NCI-H510A (cell line): ENCODE results near the gene ZFAND2A.
A peak's percentile ranks its signal among the peaks of the same experiment; 100 is the strongest.
"Not testable (repeated sequence)": the region's sequence is repeated elsewhere in the genome, so short reads cannot be mapped to it uniquely, and the experiment has no call there.

Experiments
- DNase-seq: peaks from one replicate; lab custom pipeline; 2025; lab: John Stamatoyannopoulos, UW

Gene ZFAND2A

GRCh38 chr7:1159891-1160669 lies at the start of gene ZFAND2A:
Gene ZFAND2A, minus strand, starts transcription at chr7:1160196. Its CDS starts 1,984 bp downstream, at chr7:1158212.
- peak; percentile 62 for DNase-seq

- no peak for DNase-seq
Measured at GRCh38 chr7:1209097-1209496, 49.1 kb upstream of the ZFAND2A start.

- DNase-seq = not testable (repeated sequence)
Measured at GRCh38 chr7:1205742-1206141, 45.7 kb upstream of the ZFAND2A start.

GRCh38 chr7:1204460-1205140 lies 44.6 kb upstream of the ZFAND2A start:
- no peak for DNase-seq

- DNase-seq = not testable (repeated sequence)
Measured at GRCh38 chr7:1202914-1203313, 42.9 kb upstream of the ZFAND2A start.

- no peak for DNase-seq
Measured at GRCh38 chr7:1201916-1202315, 41.9 kb upstream of the ZFAND2A start.

GRCh38 chr7:1200045-1200444 lies 40.0 kb upstream of the ZFAND2A start:
- no peak for DNase-seq

GRCh38 chr7:1197997-1198625 lies 38.1 kb upstream of the ZFAND2A start:
- no peak for DNase-seq

GRCh38 chr7:1196950-1197349 lies 37.0 kb upstream of the ZFAND2A start:
- no peak for DNase-seq

- not testable (repeated sequence) for DNase-seq
Measured at GRCh38 chr7:1196441-1196840, 36.4 kb upstream of the ZFAND2A start.

- no peak for DNase-seq
Measured at GRCh38 chr7:1193593-1194424, 33.8 kb upstream of the ZFAND2A start.

- DNase-seq = no peak
Measured at GRCh38 chr7:1192171-1192676, 32.2 kb upstream of the ZFAND2A start.

- DNase-seq = no peak
Measured at GRCh38 chr7:1189986-1190772, 30.2 kb upstream of the ZFAND2A start.

- DNase-seq = no peak
Measured at GRCh38 chr7:1188720-1189294, 28.8 kb upstream of the ZFAND2A start.

- DNase-seq = no peak
Measured at GRCh38 chr7:1187127-1187526, 27.1 kb upstream of the ZFAND2A start.

- no peak for DNase-seq
Measured at GRCh38 chr7:1181640-1182039, 21.6 kb upstream of the ZFAND2A start.

GRCh38 chr7:1181031-1181430 lies 21.0 kb upstream of the ZFAND2A start:
- no peak for DNase-seq

GRCh38 chr7:1176891-1177373 lies 16.9 kb upstream of the ZFAND2A start:
- DNase-seq = no peak

GRCh38 chr7:1175967-1176851 lies 16.2 kb upstream of the ZFAND2A start:
- DNase-seq = no peak

GRCh38 chr7:1175597-1175966 lies 15.6 kb upstream of the ZFAND2A start:
- DNase-seq = no peak
